ENCODE data around the gene CCDC142.
A peak's percentile ranks its signal among the peaks of the same experiment; 100 is the strongest.
"Not testable (repeated sequence)": the region's sequence is repeated elsewhere in the genome, so short reads cannot be mapped to it uniquely, and the experiment has no call there.

The CCDC142 gene

GRCh38 chr2:74464406-74464805, 18.4 kb downstream of the CCDC142 start:
- peak overlapping the region in 1 of 3 experiments; percentile 63 for H3K27ac Mint-ChIP-seq
- TF ChIP-seq CTCF (IDR thresholded peaks at IDR 0.05; ENCODE audit: unreplicated experiment in 3 of 3) = no peak
- peak overlapping the region; percentile 86 to 99 (median 99) for H3K4me3 Mint-ChIP-seq
- H3K9me3 Mint-ChIP-seq = no peaks in the 10 kb centered on the region
- H3K36me3 Mint-ChIP-seq (ENCODE audit: low read depth) = peaks cover 11% of the 10 kb centered on the region
- peaks cover 13% of the 10 kb centered on the region for H3K4me1 Mint-ChIP-seq
- H3K27me3 Mint-ChIP-seq (ENCODE audit: low read depth) = no peaks in the 10 kb centered on the region

- peak overlapping the region in 2 of 3 experiments; percentile 47 to 62 for H3K27ac Mint-ChIP-seq
- no peak for TF ChIP-seq CTCF (IDR thresholded peaks at IDR 0.05; ENCODE audit: unreplicated experiment in 3 of 3)
- H3K27me3 Mint-ChIP-seq (ENCODE audit: low read depth) = no peaks in the 10 kb centered on the region
- peaks cover 22% of the 10 kb centered on the region for H3K4me1 Mint-ChIP-seq
- peak overlapping the region; percentile 70 to 89 (median 85) for H3K4me3 Mint-ChIP-seq
- no peaks in the 10 kb centered on the region for H3K9me3 Mint-ChIP-seq
- H3K36me3 Mint-ChIP-seq (ENCODE audit: low read depth) = peaks cover 11% of the 10 kb centered on the region
Measured at GRCh38 chr2:74462786-74463105, 20.1 kb downstream of the CCDC142 start.

GRCh38 chr2:74462054-74462785, 20.6 kb downstream of the CCDC142 start:
- Mint-ChIP-seq H3K9me3 (no peaks in the 10 kb centered on the region), H3K27me3 (ENCODE audit: low read depth) (no peaks in the 10 kb centered on the region), H3K27ac (peak overlapping the region in 1 of 3 experiments; percentile 47), H3K4me3 (peak overlapping the region; percentile 70 to 89 (median 85)), H3K36me3 (ENCODE audit: low read depth) (peaks cover 11% of the 10 kb centered on the region), H3K4me1 (peaks cover 24% of the 10 kb centered on the region)
- no peak for TF ChIP-seq CTCF (IDR thresholded peaks at IDR 0.05; ENCODE audit: unreplicated experiment in 3 of 3)

- TF ChIP-seq CTCF (IDR thresholded peaks at IDR 0.05; ENCODE audit: unreplicated experiment in 3 of 3) = no peak
- Mint-ChIP-seq H3K9me3 (no peaks in the 10 kb centered on the region), H3K4me1 (peaks cover 32% of the 10 kb centered on the region), H3K27ac (no peak overlapping the region), H3K36me3 (ENCODE audit: low read depth) (peaks cover 11% of the 10 kb centered on the region), H3K4me3 (peak overlapping the region; percentile 57 to 75 (median 60)), H3K27me3 (ENCODE audit: low read depth) (no peaks in the 10 kb centered on the region)
Measured at GRCh38 chr2:74461187-74462053, 21.4 kb downstream of the CCDC142 start.

GRCh38 chr2:74460187-74460586, 22.6 kb downstream of the CCDC142 start:
- peak overlapping the region; percentile 94 to 97 (median 96) for H3K4me3 Mint-ChIP-seq
- H3K9me3 Mint-ChIP-seq; H3K27me3 Mint-ChIP-seq (ENCODE audit: low read depth): not testable (repeated sequence)
- H3K27ac Mint-ChIP-seq = peak overlapping the region; percentile 35 to 99 (median 83)
- peaks cover 11% of the 10 kb centered on the region for H3K36me3 Mint-ChIP-seq (ENCODE audit: low read depth)
- H3K4me1 Mint-ChIP-seq = peaks cover 40% of the 10 kb centered on the region

GRCh38 chr2:74459503-74460118, 23.2 kb downstream of the CCDC142 start:
- peak overlapping the region; percentile 83 to 99 (median 96) for H3K27ac Mint-ChIP-seq
- H3K27me3 Mint-ChIP-seq (ENCODE audit: low read depth) = not testable (repeated sequence)

More at GRCh38 chr2:74459503-74460118, 23.2 kb downstream of the CCDC142 start:
- Mint-ChIP-seq H3K4me1 (peaks cover 46% of the 10 kb centered on the region), H3K36me3 (ENCODE audit: low read depth) (peaks cover 11% of the 10 kb centered on the region), H3K4me3 (peak overlapping the region; percentile 94 to 97 (median 96))
- not testable (repeated sequence) for H3K9me3 Mint-ChIP-seq
